Astrocyte of the cerebellum (primary cell): Measurements from ENCODE around the gene PCNA.

Experiments used
- DNase-seq: peaks from one replicate; pipeline ENCODE4 v3.0.0-alpha.2; 2011; ENCODE audit warnings: low read depth
- H3K4me3 ChIP-seq: 2 replicates; pipeline ENCODE4 v1.5.1; 2011; ENCODE audit warnings: mild to moderate bottlenecking, low read depth, low read length, moderate library complexity
- in situ Hi-C: cut with HindIII; loops from 2 replicates; pipeline ENCODE4 v1.10.0; 2017; ENCODE audit warnings: low sequenced_read_pairs
- TF ChIP-seq, protein P1 (sequence below): IDR thresholded peaks from 2 replicates; pipeline ENCODE4 v1.5.1; 2012; ENCODE audit warnings: low read length, low read depth, moderate library complexity, mild to moderate bottlenecking; ENCODE audit errors: missing control alignments

The PCNA gene

DNA sequence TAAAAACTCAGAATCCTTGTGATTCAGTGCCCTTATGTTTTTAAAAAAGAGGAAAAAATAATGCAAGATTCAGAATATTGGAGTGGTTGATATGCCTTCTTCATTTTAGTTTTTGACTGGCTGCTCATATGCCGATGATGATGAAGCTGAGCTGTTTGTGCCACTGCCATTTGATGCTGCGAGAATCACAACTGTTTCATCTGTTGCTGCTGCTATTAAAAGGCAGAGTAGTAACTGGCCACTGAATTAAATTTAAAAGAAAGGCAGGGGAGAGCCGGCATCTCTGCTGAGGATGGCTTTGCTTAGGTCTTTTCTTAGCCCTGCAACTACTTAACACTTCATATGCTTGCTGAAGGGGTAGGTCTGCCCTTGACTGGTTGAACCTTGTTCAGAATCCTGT is 40.2 kb upstream of the PCNA start:
- DNase-seq, result no peak
- TF ChIP-seq, protein P1, sequence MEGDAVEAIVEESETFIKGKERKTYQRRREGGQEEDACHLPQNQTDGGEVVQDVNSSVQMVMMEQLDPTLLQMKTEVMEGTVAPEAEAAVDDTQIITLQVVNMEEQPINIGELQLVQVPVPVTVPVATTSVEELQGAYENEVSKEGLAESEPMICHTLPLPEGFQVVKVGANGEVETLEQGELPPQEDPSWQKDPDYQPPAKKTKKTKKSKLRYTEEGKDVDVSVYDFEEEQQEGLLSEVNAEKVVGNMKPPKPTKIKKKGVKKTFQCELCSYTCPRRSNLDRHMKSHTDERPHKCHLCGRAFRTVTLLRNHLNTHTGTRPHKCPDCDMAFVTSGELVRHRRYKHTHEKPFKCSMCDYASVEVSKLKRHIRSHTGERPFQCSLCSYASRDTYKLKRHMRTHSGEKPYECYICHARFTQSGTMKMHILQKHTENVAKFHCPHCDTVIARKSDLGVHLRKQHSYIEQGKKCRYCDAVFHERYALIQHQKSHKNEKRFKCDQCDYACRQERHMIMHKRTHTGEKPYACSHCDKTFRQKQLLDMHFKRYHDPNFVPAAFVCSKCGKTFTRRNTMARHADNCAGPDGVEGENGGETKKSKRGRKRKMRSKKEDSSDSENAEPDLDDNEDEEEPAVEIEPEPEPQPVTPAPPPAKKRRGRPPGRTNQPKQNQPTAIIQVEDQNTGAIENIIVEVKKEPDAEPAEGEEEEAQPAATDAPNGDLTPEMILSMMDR, result no peak
- H3K4me3 ChIP-seq, result no peak overlapping the region
- in situ Hi-C loops, result no loop called here

DNA sequence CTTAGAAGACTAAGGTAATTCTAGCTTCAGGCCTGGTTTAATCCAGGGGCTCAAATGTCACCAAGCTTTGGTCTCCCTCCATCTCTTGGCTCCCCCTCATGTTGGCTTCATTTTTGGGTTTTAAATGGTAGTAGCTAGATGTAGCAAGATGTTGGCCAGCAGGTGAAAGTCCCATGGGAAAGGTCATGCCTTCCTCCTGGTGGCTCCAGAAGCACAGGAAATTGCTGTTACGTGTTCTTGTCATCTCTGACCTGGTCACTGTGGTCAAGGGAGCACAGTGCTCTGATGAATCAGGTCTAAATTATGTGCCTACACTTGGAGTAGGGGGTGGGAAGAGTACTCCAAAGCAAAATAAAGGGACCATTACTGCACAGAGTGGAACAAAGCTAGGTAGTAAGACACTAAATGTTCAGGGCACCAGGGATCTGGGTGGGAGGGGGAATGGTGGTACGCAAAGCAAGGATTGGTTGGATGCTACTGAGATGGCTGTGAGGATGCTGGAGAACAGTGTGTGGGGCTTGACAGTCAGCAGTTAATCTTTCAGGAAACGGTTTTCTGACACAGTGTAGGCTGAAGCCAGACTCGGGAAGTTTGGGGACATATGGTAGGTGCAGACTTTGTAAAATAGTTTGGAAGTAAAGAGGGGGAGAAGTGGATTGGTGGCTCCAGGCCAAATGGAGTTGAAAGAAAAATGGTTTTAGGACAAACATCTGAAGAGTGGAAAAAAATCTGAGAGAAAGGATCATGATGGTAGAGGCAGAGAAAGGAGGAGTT is 37.1 kb upstream of the PCNA start:
- DNase-seq, result no peak
- TF ChIP-seq, protein P1, result no peak
- H3K4me3 ChIP-seq, result no peak overlapping the region
- in situ Hi-C loops, result no loop called here

DNA sequence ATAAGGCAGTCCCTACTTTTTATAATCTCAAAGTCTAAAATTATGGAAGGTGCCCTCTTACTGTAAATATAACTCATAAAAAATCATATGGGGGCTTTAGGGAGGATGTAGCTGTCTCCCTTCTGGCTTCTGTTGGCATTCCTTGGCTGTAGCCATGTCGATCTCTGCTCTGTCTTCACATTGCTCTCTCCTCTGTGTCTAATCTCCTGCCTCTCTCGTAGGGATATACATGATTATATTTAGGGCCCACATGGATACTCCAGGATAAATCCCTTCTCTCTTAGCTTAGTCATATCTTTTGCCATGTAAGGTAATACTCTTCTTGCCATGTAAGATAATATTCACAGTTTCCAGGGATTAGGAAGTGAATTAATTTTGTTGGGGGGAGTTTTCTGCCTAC is 35.6 kb upstream of the PCNA start:
- TF ChIP-seq, protein P1, result no peak
- in situ Hi-C loops, result no loop called here

DNA sequence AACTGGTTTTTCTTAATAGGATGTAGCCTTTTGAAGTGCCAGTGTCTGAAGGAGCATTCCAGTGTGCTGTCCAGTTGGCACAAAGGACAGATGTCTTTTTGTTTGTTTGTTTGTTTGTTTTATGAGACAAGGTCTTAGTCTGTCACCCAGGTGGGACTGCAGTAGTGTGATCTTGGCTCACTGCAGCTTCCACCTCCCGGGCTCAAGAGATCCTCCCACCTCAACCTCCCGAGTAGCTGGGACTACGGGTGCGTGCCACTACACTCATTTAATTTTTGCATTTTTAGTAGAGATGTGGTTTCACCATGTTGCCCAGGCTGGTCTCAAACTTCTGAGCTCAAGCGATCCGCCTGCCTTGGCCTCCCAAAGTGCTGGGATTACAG is 34.8 kb upstream of the PCNA start:
- TF ChIP-seq, protein P1, result no peak
- in situ Hi-C loops, result no loop called here

More for the DNA sequence above, 35.6 kb upstream of the PCNA start:
- no peak overlapping the region for H3K4me3 ChIP-seq
- DNase-seq, result no peak

DNA sequence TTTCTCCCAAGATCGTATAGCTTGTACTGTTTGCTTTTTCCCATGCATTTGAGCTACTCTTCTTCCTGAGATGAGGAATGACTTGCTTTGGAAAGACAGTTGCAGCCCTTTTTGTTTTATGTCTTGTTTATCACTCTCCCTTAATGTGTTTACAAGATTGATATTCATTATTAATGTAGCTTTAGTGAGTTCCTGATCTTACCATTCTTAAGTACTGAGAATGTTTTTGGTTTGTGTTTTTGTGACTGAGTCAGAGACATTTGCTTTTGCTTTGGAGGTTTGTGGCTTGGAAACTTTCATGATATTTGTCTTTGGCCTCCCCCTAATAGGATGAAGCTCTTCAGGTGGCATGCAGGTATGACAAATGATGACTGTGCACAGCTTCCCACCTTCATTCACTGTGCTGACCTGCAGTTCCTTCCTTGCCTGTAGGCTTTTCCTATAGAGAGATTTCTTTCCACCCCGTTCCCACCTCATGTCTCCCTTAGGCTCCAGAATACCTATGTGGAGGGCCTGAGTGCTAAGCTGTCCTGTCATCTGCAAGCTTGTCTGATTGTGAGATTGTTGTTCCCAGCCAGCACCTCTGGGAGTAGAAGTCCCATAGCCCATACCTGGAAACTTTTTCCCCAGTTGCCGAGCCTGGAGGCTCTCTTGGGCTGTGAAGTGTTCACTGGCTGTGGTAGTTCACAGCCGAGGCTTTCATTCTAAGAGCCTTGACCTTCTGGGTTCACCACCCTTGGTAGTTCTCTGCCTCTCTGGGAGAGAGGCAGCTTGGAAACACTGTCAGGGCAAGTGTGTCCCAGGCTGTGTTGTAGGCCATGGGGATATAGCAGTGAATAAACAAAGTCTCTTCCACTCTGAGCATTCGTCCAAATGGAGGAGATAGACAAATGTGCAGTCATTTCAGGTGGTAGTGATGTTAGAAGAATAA is 34.1 kb upstream of the PCNA start:
- DNase-seq, result no peak
- in situ Hi-C loops, result no loop called here
- H3K4me3 ChIP-seq, result no peak overlapping the region
- TF ChIP-seq, protein P1, result no peak

More for the DNA sequence above, 34.8 kb upstream of the PCNA start:
- H3K4me3 ChIP-seq, result no peak overlapping the region
- DNase-seq, result no peak

DNA sequence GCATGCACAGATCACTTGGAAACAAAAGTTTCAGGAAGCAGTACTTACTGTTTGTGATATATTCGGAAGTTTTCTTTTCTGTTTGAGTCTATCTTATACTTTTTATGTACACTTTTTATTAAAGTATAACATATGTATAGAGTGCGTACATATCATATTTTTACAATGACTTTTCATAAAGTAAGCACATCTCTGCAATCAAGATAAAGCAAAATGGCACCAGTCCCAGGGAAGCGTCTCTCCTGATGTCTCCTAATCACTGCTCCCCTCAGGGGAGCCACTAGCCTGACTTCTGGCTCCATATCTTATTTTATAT is 33.4 kb upstream of the PCNA start:
- in situ Hi-C loops, result no loop called here
- TF ChIP-seq, protein P1, result no peak
- no peak for DNase-seq
- no peak overlapping the region for H3K4me3 ChIP-seq
